Head of caudate nucleus (tissue), 42 donors: ENCODE measurements around the gene XKR8.
"Not testable (repeated sequence)": the region's sequence is repeated elsewhere in the genome, so short reads cannot be mapped to it uniquely, and the experiment has no call there.

Source experiments
- DNase-seq, 42 donors: peaks; one replicate each; pipeline versions ENCODE4 v3.0.0 to v3.0.0-alpha.2; 2020 to 2021; ENCODE audit warnings: mixed read lengths in 7 of 42
- intact Hi-C: fragments of 100-400 bp; cut with DNase I; formaldehyde crosslinking; loops from one replicate; pipeline ENCODE4 v1.15.0; 2022

The XKR8 gene

DNA sequence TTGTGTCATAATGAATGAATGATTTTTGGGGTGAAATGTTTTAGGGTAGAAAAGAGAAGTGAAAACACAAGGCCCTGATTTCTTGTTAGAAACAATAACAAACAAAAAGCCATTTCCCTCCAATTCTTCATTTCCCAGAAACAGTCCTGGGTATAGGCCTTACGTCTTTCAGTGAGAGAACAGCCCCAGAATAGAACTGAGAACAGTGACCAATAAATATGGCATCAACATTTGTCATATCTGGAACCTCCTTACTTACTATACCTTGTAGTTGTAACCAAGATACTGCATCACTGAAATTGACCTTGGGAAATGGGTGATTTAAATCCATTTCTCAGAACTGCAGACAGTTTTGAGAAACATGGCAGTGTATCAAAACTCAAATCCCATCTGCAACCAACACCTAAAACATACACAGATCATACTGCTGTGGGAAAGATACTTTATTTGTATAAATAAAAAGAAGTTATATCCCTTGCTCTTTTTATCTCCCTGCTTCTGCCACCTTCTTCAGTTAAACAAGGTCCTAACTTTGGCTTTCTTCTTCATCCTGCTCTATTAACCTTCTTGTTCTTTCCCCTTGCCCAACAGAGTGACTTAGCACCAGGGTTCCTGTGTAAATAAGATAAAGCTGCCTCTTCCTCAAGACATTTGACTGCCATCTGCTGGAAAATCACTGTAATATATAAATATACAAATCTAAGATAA, 19.5 kb downstream of the XKR8 start:
- intact Hi-C loops, result loop anchor here (5.0 kb wide), 1 partner anchor 122 kb away; no protein-coding TSS in a partner anchor
- DNase-seq, result peak in 1 of 42 donors; percentile 46

DNA sequence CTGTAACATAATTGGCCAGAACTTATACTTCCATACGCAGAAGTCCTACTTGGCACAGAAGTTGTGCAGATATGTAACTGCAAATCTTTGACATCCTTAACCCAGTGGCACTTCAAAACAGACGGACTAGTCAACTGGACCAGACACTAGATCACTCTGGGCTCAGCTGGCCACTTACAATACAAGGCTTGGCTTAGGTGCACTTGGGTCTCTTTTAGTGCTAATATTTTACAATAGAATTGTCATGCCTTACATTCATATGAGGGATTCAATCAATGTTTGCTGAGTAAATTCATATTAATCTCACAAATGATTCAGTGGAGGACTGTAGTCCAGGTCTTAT, 20.1 kb downstream of the XKR8 start:
- intact Hi-C loops, result loop anchor here (5.0 kb wide), 1 partner anchor 123 kb away; no protein-coding TSS in a partner anchor

DNA sequence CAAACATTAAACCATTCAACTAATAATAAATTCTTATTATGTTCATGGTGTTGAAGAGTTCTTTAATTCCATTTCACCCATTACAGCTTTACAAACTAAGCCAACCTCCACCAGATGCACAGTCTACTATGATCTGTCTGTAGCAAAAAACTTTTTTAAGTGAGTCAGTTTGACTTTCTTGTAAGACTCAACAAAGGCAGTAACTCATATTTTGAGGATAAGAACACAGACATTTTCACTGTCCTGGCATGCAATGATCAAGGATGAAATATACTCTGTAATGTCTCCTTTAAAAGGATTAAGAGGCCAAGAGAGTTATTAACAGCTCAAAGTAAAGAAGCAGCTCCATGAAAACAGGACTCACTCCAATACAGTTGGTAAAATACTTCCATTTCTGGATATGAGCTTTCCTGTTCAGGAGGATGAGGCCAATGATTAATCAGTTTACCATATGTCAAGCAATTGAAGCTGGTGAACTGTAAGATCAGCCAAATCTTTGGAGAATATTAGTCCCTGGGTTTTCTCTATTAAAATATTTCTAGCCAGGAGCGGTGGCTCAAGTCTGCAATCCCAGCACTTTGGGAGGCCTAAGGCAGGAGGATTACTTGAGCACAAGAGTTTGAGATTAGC, 20.6 kb downstream of the XKR8 start:
- DNase-seq, result no peak
- intact Hi-C loops, result no loop called here

More for the DNA sequence above, 20.1 kb downstream of the XKR8 start:
- no peak for DNase-seq

DNA sequence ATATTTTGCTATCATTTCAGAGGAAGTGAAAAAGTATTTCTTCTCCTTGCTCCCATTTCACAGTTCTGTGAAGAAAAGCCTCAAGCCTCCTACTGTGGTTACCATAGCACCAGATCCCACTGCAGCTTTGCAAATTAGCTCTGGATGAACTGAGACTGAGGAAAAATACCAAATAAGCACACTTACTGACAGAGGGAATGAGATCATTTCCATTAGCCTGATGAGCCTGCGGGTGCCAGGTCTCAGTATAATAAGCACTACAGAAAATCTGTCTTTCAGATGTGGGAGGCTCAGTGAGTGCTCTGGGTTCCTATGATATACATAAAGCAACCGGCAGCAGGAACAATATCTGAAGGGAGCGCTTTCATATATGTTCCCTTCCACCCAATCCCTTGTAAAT, 21.4 kb downstream of the XKR8 start:
- DNase-seq, result peak in 32 of 42 donors; percentile 37 to 89 (median 60)
- intact Hi-C loops, result no loop called here

DNA sequence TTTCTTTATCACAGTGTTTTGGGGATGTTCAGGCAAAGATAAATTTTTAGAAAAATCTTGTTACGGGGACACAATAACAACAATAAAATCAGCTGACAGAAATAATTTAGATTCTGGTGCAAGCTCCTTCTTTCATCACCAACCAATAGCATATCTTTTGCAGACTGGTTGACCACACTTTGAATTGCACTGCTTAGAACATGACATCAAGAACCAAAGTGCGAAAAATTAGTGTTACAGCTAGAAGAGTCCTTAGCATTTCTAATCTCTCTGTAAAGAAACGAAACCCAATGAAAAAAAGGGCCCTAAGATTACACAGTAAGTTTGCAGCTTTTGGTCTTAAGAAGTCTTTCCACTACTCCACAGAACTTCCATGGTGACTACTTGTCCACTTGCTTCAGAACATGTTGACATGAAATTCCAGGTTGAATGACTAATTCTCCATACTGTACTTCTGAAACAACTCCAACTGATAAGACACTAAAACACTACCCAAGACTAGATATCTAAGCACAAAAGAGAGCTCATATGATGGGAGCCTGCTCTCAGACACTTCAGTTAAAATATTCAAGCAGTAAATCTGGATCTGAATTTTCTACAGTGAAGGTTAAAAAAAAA, 31.3 kb downstream of the XKR8 start:
- no peak for DNase-seq
- intact Hi-C loops, result no loop called here

DNA sequence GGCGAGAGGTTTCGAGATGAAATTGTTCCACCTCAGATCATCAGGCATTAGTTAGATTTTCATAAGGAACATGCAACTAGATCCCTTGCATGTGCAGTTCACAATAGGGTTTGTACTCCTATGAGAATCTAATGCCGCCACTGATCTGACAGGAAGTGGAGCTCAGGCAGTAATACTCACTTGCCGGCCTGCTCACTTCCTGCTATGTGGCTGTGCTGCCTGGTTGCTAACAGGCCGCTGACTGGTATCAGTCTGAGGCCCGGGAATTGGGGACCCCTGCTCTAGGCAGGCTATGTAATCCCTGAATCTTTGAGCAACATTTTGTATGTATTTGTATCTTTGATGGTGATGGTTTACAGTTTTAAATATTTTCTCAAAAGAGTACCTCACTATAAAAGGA, 32.5 kb downstream of the XKR8 start:
- intact Hi-C loops, result no loop called here
- no peak for DNase-seq

DNA sequence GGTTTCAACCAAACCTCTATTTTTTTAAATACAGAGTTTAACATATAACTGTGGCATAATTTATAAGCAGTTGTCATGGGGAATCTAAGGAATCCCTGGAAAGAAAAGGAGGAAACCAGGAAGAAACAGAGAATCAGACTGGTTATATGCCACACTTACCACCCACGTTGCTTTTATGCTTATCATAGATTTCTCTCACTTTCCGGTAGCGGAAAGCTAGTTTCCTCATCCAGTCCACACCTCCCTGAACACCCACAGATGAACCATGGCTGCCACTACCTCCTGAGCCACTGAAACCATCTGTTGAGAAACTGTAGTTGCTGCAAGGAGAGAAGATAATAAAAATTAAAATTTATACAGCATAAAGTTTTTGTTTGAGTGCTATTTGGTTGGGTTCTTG, 33.5 kb downstream of the XKR8 start:
- peak in 1 of 42 donors; percentile 34 for DNase-seq
- intact Hi-C loops, result no loop called here

DNA sequence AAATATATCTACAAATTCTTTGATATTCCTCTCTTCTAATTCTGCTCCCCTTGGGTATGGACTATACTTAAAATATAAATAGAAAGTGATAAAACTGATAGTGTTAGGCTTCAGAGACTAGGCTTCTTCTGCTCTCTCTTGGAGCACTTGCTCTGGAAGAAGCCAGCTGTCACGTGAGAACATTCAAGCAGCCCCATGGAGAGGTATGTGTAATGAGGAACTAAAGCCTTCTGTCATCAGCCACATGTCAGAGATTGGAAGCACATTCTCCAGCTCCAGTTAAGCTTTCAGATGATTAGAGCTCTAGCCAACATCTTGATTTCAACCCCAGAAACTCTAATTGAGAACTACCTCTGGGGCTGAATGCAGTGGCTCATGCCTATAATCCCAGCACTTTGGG, 34.3 kb downstream of the XKR8 start:
- DNase-seq, result no peak
- intact Hi-C loops, result no loop called here

DNA sequence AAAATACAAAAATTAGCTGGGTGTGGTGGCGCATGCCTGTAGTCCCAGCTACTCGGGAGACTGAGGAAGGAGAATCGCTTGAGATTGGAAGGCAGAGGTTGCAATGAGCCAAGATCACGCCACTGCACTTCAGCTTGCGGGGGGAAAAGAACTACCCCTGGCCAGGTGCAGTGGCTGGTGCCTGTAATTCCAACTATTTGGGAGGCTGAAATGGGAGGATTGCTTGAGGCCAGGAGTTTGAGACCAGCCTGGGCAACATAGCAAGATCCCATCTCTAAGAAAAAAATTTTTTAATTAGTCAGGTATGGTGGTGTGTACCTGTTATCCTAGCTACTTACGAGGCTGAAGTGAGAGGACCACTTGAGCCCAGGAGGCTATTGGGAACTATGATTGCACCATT, 34.8 kb downstream of the XKR8 start:
- DNase-seq, intact Hi-C loops: not testable (repeated sequence)

DNA sequence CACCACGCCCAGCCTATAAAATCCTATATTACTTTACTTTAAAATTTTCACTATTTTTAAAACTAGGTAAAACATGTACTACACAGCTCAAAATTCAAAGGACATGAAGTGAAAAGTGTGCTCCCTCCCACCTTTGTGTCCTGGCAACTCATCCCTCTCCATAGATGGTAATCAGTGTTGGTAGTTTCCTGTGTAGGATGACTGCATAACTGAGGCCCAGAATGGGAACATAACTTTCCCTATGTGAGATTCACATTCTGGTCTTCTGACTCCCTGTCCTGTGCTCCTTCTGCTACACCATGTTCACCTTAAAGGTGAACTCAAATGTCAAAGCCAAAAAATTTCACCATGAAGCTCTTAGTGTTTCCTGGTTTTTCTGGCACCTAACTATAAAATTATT, 39.3 kb downstream of the XKR8 start:
- no peak for DNase-seq
- intact Hi-C loops, result no loop called here

DNA sequence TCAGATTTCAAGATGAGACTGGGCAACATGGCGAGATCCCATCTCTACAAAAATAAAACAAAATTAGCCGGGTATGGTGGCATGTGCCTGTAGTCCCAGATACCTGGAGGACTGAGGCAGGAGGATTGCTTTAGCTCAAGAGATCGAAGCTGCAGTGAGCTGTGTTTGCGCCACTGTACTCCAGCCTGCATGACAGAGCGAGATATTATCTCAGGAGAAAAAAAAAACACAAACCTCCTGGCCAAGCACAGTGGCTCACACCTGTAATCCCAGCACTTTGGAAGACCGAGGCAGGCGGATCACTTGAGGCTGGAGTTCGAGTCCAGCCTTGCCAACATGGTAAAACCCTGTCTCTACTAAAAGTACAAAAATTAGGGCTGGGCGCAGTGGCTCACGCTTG, 42.8 kb downstream of the XKR8 start:
- intact Hi-C loops, result no loop called here
- no peak for DNase-seq

DNA sequence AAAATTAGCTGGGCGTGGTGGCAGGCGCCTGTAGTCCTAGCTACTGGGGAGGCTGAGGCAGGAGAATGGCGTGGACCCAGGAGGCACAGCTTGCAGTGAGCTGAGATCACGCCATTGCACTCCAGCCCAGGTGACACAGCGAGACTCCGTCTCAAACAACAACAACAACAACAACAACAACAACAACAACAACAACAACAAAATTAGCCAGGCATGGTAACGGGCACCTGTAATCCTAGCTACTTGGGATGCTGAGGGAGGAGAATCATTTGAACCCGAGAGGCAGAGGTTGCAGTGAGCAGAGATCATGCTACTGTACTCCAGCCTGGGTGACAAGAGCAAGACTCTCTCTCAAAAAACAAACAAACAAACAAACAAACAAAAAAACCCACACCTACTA, 43.3 kb downstream of the XKR8 start:
- intact Hi-C loops, DNase-seq: not testable (repeated sequence)

DNA sequence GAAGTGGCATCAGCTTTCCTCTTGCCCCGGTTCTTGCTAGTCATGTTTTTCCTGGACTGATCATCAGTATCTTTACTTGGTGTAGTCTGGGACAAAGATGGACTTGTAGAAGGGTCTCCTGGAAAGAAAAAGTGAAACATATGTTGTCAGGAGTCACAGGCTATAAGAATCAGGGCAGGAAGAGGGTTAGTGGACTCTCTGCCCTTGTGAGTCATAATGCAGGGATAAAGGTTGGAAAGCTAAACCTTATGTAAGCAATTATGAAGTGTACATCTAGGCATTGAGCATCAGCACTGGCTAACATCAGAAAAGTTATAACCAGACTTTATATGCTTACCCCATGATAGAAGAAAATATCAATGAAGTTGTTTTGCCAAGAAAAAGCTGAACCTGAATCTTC, 51.2 kb downstream of the XKR8 start:
- no peak for DNase-seq
- intact Hi-C loops, result no loop called here
